Fibroblast of lung (primary cell): ENCODE measurements around the gene ALS2. TPM values are rescaled to one million over a fixed set of nuclear protein-coding genes. Genes with fewer than 3 reads are reported as not detected.

Source experiments
- DNase-seq, 2 donors: peaks; one replicate each; pipeline versions ENCODE4 v3.0.0 to v3.0.0-alpha.2; 2010; ENCODE audit warnings: low read depth in 2 of 2
- H2AFZ ChIP-seq: 2 replicates; pipeline ENCODE4 v1.5.1; 2012; ENCODE audit warnings: low read length, control low read depth, inconsistent platforms
- H3K27ac ChIP-seq: 2 replicates; pipeline ENCODE4 v1.5.1; 2011; ENCODE audit warnings: low read length, control low read depth; ENCODE audit not compliant: insufficient read depth
- H3K27me3 ChIP-seq: 2 replicates; pipeline ENCODE4 v1.5.1; 2011; ENCODE audit warnings: mild to moderate bottlenecking, low read length; ENCODE audit not compliant: control insufficient read depth, insufficient read depth
- H3K36me3 ChIP-seq: 2 replicates; pipeline ENCODE4 v1.5.1; 2011; ENCODE audit warnings: low read length; ENCODE audit not compliant: control insufficient read depth, insufficient read depth
- H3K4me1 ChIP-seq: 2 replicates; pipeline ENCODE4 v1.5.1; 2011; ENCODE audit warnings: low read length; ENCODE audit not compliant: control insufficient read depth, insufficient read depth; ENCODE audit errors: extremely low read depth
- H3K4me2 ChIP-seq: 2 replicates; pipeline ENCODE4 v1.5.1; 2011; ENCODE audit warnings: low read length, control low read depth; ENCODE audit not compliant: insufficient read depth; ENCODE audit errors: extremely low read depth
- H3K4me3 ChIP-seq, 4 experiments: fragments of 200-600 bp in 1 of 4; sonication (generic) in 1 of 4; replicated peaks in 1 of 4; 2 replicates each; pipeline ENCODE4 v1.5.1; 2011 to 2016; ENCODE audit warnings: low read length in 4 of 4, low read depth in 3 of 4, mild to moderate bottlenecking in 3 of 4, control low read depth in 2 of 4, inconsistent platforms in 1 of 4, mixed read lengths in 1 of 4; ENCODE audit not compliant: insufficient read depth in 1 of 4; ENCODE audit errors: control extremely low read depth in 1 of 4
- H3K79me2 ChIP-seq: 2 replicates; pipeline ENCODE4 v1.5.1; 2012; ENCODE audit warnings: mild to moderate bottlenecking, low read length, inconsistent platforms; ENCODE audit not compliant: control insufficient read depth, insufficient read depth
- H3K9ac ChIP-seq: 2 replicates; pipeline ENCODE4 v1.5.1; 2011; ENCODE audit warnings: mild to moderate bottlenecking, low read length, control low read depth; ENCODE audit not compliant: insufficient read depth
- H3K9me3 ChIP-seq: 2 replicates; pipeline ENCODE4 v1.5.1; 2012; ENCODE audit warnings: low read depth, low read length; ENCODE audit not compliant: control insufficient read depth, insufficient read depth
- H4K20me1 ChIP-seq: 2 replicates; pipeline ENCODE4 v1.5.1; 2011; ENCODE audit warnings: low read length; ENCODE audit not compliant: control insufficient read depth, insufficient read depth; ENCODE audit errors: extremely low read depth
- CTCF ChIP-seq, 2 donors: IDR thresholded peaks in 1 of 2; conservative IDR thresholded peaks in 1 of 2; 1 replicate in 1 of 2; 2 replicates in 1 of 2; pipeline ENCODE4 v1.5.1; 2011 to 2012; ENCODE audit warnings: low read length in 2 of 2, control low read depth in 1 of 2, inconsistent platforms in 1 of 2, low read depth in 1 of 2, mild to moderate bottlenecking in 1 of 2
- EZH2 ChIP-seq: IDR thresholded peaks from 2 replicates; pipeline ENCODE4 v1.5.1; 2012; ENCODE audit warnings: low read length, control low read depth, mild to moderate bottlenecking; ENCODE audit errors: missing control alignments
- polyA plus RNA-seq, 2 donors: library from polyadenylated mRNA; depleted of rRNA in 1 of 2; stranded (reverse) in 1 of 2; unstranded in 1 of 2; fragments of >200 nt; gene quantifications; 2 replicates each; pipeline ENCODE4 v1.2.1, GENCODE V29; 2011 to 2012; ENCODE audit warnings: missing spikeins in 1 of 2
- total RNA-seq: library from RNA; depleted of rRNA; stranded (reverse); fragments of >200 nt; gene quantifications from 2 replicates; pipeline ENCODE4 v1.2.1, GENCODE V29; 2014

Gene ALS2
- total and polyA plus RNA-seq, 2 donors (not counting 1 experiment from before 2014, with no cell fraction given): 21.8 to 30.9 TPM

GRCh38 chr2:201698588-201699226 lies 82.0 kb downstream of the ALS2 start, which contains the start of gene MPP4:
Gene MPP4 (minus strand): TSS chr2:201698644. CDS start chr2:201693954, 4,690 bp downstream.
- H3K4me1 ChIP-seq: peaks cover 32% of the 10 kb centered on the region
- peak within 1 kb of the TSS; percentile 57 for H3K4me2 ChIP-seq
- no peak within 1 kb of the TSS for H3K4me3 ChIP-seq
- H4K20me1 ChIP-seq: no peaks in the 10 kb centered on the region
- H3K36me3 ChIP-seq: peaks cover 3% of the 10 kb centered on the region
- H3K79me2 ChIP-seq: no peaks in the 10 kb centered on the region
- no peak for TF ChIP-seq EZH2
- no peak for TF ChIP-seq CTCF (conservative IDR thresholded peaks at IDR 0.05 in 1 of 2, IDR thresholded peaks at IDR 0.05 in 1 of 2; ENCODE audit: low read depth in 1 of 2, low read length in 2 of 2)
- peak; percentile 25 to 77 for DNase-seq
- peak within 1 kb of the TSS; percentile 51 for H3K27ac ChIP-seq
- no peaks in the 10 kb centered on the region for H3K27me3 ChIP-seq
- no peak within 1 kb of the TSS for H2AFZ ChIP-seq
- H3K9ac ChIP-seq: no peak within 1 kb of the TSS
- H3K9me3 ChIP-seq: no peaks in the 10 kb centered on the region

GRCh38 chr2:201697899-201698298 lies 82.8 kb downstream of the ALS2 start:
- Histone ChIP-seq H2AFZ (no peak overlapping the region), H3K4me3 (no peak overlapping the region), H3K9me3 (no peaks in the 10 kb centered on the region), H3K79me2 (no peaks in the 10 kb centered on the region), H3K36me3 (peaks cover 3% of the 10 kb centered on the region), H3K9ac (no peak overlapping the region), H3K27me3 (no peaks in the 10 kb centered on the region), H3K4me1 (peaks cover 32% of the 10 kb centered on the region), H4K20me1 (no peaks in the 10 kb centered on the region), H3K27ac (peak overlapping the region; percentile 51), H3K4me2 (peak overlapping the region; percentile 57)
- peak; percentile 76 to 95 for DNase-seq
- no peak for TF ChIP-seq CTCF (conservative IDR thresholded peaks at IDR 0.05 in 1 of 2, IDR thresholded peaks at IDR 0.05 in 1 of 2; ENCODE audit: low read depth in 1 of 2, low read length in 2 of 2)
- TF ChIP-seq EZH2: no peak

GRCh38 chr2:201696151-201696659 lies 84.5 kb downstream of the ALS2 start:
- TF ChIP-seq CTCF (conservative IDR thresholded peaks at IDR 0.05 in 1 of 2, IDR thresholded peaks at IDR 0.05 in 1 of 2; ENCODE audit: low read depth in 1 of 2, low read length in 2 of 2): no peak
- Histone ChIP-seq H3K4me3 (no peak overlapping the region), H4K20me1 (no peaks in the 10 kb centered on the region), H3K27me3 (no peaks in the 10 kb centered on the region), H3K27ac (peak overlapping the region; percentile 51), H3K79me2 (no peaks in the 10 kb centered on the region), H3K4me1 (peaks cover 32% of the 10 kb centered on the region), H3K4me2 (no peak overlapping the region), H3K36me3 (no peaks in the 10 kb centered on the region), H2AFZ (no peak overlapping the region), H3K9ac (no peak overlapping the region), H3K9me3 (no peaks in the 10 kb centered on the region)
- peak; percentile 80 to 97 for DNase-seq
